Measurements from ENCODE around the gene MMD. TPM values are rescaled to one million over a fixed set of nuclear protein-coding genes. Genes with fewer than 3 reads are reported as not detected.

The MMD gene
- total and polyA plus RNA-seq, 2 donors (not counting 1 experiment from before 2014, with no cell fraction given): 19.2 to 29.4 TPM

- peaks cover 3% of the 10 kb centered on the region for H3K4me1 Mint-ChIP-seq
- H3K4me3 ChIP-seq (ENCODE audit: control extremely low read depth in 1 of 5, extremely low read depth in 1 of 5, insufficient read depth in 1 of 5, low read depth in 2 of 5, low read length in 4 of 5): no peak overlapping the region
- H2AFZ ChIP-seq (ENCODE audit: insufficient read depth, low read depth, low read length, poor library complexity, severe bottlenecking): no peak overlapping the region
- H3K9ac ChIP-seq (ENCODE audit: low read length): no peak overlapping the region
- no peaks in the 10 kb centered on the region for H4K20me1 ChIP-seq (ENCODE audit: control insufficient read depth, insufficient read depth, low read length, poor library complexity, severe bottlenecking)
- DNase-seq: no peak
- no peak overlapping the region for H3K4me2 ChIP-seq (replicated peaks; ENCODE audit: low read depth, low read length, poor library complexity, severe bottlenecking)
- H3K27me3 Mint-ChIP-seq: peaks cover 11% of the 10 kb centered on the region
- no peak overlapping the region for H3K27ac Mint-ChIP-seq
- H3K4me1 ChIP-seq (ENCODE audit: control insufficient read depth in 2 of 2, insufficient read depth in 2 of 2, low read length in 2 of 2): no peaks in the 10 kb centered on the region
- peaks cover 0 to 6% (median 0%) of the 10 kb centered on the region in 4 experiments for H3K27me3 ChIP-seq (replicated peaks in 1 of 4; ENCODE audit: control extremely low read depth in 1 of 4, control insufficient read depth in 3 of 4, insufficient read depth in 4 of 4, low read length in 3 of 4)
- 100% methylated on average over 2 of the region's 2 CpGs for WGBS (ENCODE audit: insufficient coverage)
- POLR2A ChIA-PET: no interaction called here
- no peaks in the 10 kb centered on the region for H3K36me3 ChIP-seq (replicated peaks in 1 of 2; ENCODE audit: control extremely low read depth in 1 of 2, control insufficient read depth in 1 of 2, extremely low read depth in 1 of 2, insufficient read depth in 2 of 2, low read length in 1 of 2)
- no peaks in the 10 kb centered on the region for H3K79me2 ChIP-seq (ENCODE audit: control insufficient read depth, insufficient read depth, low read length)
- CTCF ChIA-PET: interaction anchor here (0.7 to 7.0 kb wide), 14 partner anchors 10 to 424 kb away, joined by 3 to 82 read pairs (median 4); partner anchors contain the start of gene SMIM36
- H3K9me3 ChIP-seq (ENCODE audit: control extremely low read depth in 1 of 3, control insufficient read depth in 2 of 3, insufficient read depth in 1 of 3, low read length in 2 of 3): peaks cover 0 to 4% (median 0%) of the 10 kb centered on the region in 3 donors
- intact Hi-C loops (cut with micrococcal nuclease): no loop called here
- H3K9me3 Mint-ChIP-seq (ENCODE audit: insufficient read depth): no peaks in the 10 kb centered on the region
- H3K4me3 Mint-ChIP-seq: no peak overlapping the region
- no peak for ATAC-seq (ENCODE audit: low read depth)
- TF ChIP-seq EZH2 (IDR thresholded peaks at IDR 0.05; ENCODE audit: borderline replicate concordance, insufficient read depth, low read depth, low read length, poor library complexity, severe bottlenecking) (no peak), CTCF (IDR thresholded peaks at IDR 0.05) (no peak)
- no peak overlapping the region for H3K27ac ChIP-seq (ENCODE audit: low read length in 2 of 2)
Measured at GRCh38 chr17:55347341-55347740, 74.3 kb downstream of the MMD start.

- DNase-seq: no peak
- intact Hi-C loops (cut with micrococcal nuclease): no loop called here
- Histone ChIP-seq H2AFZ (ENCODE audit: insufficient read depth, low read depth, low read length, poor library complexity, severe bottlenecking) (no peak overlapping the region), H3K27ac (ENCODE audit: low read length in 2 of 2) (no peak overlapping the region), H3K4me3 (ENCODE audit: control extremely low read depth in 1 of 5, extremely low read depth in 1 of 5, insufficient read depth in 1 of 5, low read depth in 2 of 5, low read length in 4 of 5) (no peak overlapping the region), H3K4me2 (replicated peaks; ENCODE audit: low read depth, low read length, poor library complexity, severe bottlenecking) (no peak overlapping the region), H3K36me3 (replicated peaks in 1 of 2; ENCODE audit: control extremely low read depth in 1 of 2, control insufficient read depth in 1 of 2, extremely low read depth in 1 of 2, insufficient read depth in 2 of 2, low read length in 1 of 2) (no peaks in the 10 kb centered on the region), H3K9me3 (ENCODE audit: control extremely low read depth in 1 of 3, control insufficient read depth in 2 of 3, insufficient read depth in 1 of 3, low read length in 2 of 3) (peaks cover 0 to 4% (median 0%) of the 10 kb centered on the region in 3 donors), H3K27me3 (replicated peaks in 1 of 4; ENCODE audit: control extremely low read depth in 1 of 4, control insufficient read depth in 3 of 4, insufficient read depth in 4 of 4, low read length in 3 of 4) (peaks cover 0 to 6% (median 0%) of the 10 kb centered on the region in 4 experiments), H3K9ac (ENCODE audit: low read length) (no peak overlapping the region), H3K4me1 (ENCODE audit: control insufficient read depth in 2 of 2, insufficient read depth in 2 of 2, low read length in 2 of 2) (no peaks in the 10 kb centered on the region), H4K20me1 (ENCODE audit: control insufficient read depth, insufficient read depth, low read length, poor library complexity, severe bottlenecking) (no peaks in the 10 kb centered on the region), H3K79me2 (ENCODE audit: control insufficient read depth, insufficient read depth, low read length) (no peaks in the 10 kb centered on the region)
- no peak overlapping the region for H3K4me3 Mint-ChIP-seq
- no peak for ATAC-seq (ENCODE audit: low read depth)
- TF ChIP-seq EZH2 (IDR thresholded peaks at IDR 0.05; ENCODE audit: borderline replicate concordance, insufficient read depth, low read depth, low read length, poor library complexity, severe bottlenecking) (no peak), CTCF (IDR thresholded peaks at IDR 0.05) (no peak)
- H3K9me3 Mint-ChIP-seq (ENCODE audit: insufficient read depth): no peaks in the 10 kb centered on the region
- POLR2A ChIA-PET: no interaction called here
- CTCF ChIA-PET: interaction anchor here (0.7 to 7.0 kb wide), 11 partner anchors 9 to 356 kb away, joined by 3 to 82 read pairs (median 7); partner anchors contain the start of gene SMIM36
- WGBS (ENCODE audit: insufficient coverage): no CpG with 5 or more reads among the region's 1 CpG
- H3K4me1 Mint-ChIP-seq: peaks cover 3% of the 10 kb centered on the region
- H3K27ac Mint-ChIP-seq: no peak overlapping the region
- peaks cover 11% of the 10 kb centered on the region for H3K27me3 Mint-ChIP-seq
Measured at GRCh38 chr17:55346658-55347057, 75.0 kb downstream of the MMD start.

Measured in B cell (primary cell).